Muscle layer of duodenum (tissue), 2 donors: Measurements from ENCODE around the gene GPRC5D.

Source experiments
- H3K27ac ChIP-seq: one replicate; pipeline ENCODE4 v1.7.0; 2013; ENCODE audit warnings: mild to moderate bottlenecking, low read length
- H3K27me3 ChIP-seq: one replicate; pipeline ENCODE4 v1.7.0; 2013; ENCODE audit warnings: low read depth, mild to moderate bottlenecking, control low read depth, low read length
- H3K36me3 ChIP-seq, 2 donors: one replicate each; pipeline ENCODE4 v1.7.0; 2013; ENCODE audit warnings: low read length in 2 of 2, control low read depth in 1 of 2, mild to moderate bottlenecking in 1 of 2; ENCODE audit not compliant: insufficient read depth in 2 of 2, control insufficient read depth in 1 of 2
- H3K4me1 ChIP-seq, 2 donors: one replicate each; pipeline ENCODE4 v1.7.0; 2013; ENCODE audit warnings: low read length in 2 of 2, mild to moderate bottlenecking in 2 of 2, control low read depth in 1 of 2, moderate library complexity in 1 of 2; ENCODE audit not compliant: insufficient read depth in 2 of 2, control insufficient read depth in 1 of 2
- H3K4me3 ChIP-seq, 2 donors: one replicate each; pipeline ENCODE4 v1.7.0; 2013; ENCODE audit warnings: low read length in 2 of 2, low read depth in 1 of 2, mild to moderate bottlenecking in 1 of 2
- H3K9me3 ChIP-seq, 2 donors: one replicate each; pipeline ENCODE4 v1.7.0; 2013; ENCODE audit warnings: low read length in 2 of 2, control low read depth in 1 of 2, mild to moderate bottlenecking in 1 of 2; ENCODE audit not compliant: control insufficient read depth in 1 of 2
- donor health status: healthy.

Gene GPRC5D

GRCh38 chr12:12954356-12954755, 2.4 kb upstream of the GPRC5D start:
- H3K27ac ChIP-seq = no peak overlapping the region
- no peaks in the 10 kb centered on the region for H3K27me3 ChIP-seq
- H3K4me3 ChIP-seq = no peak overlapping the region
- H3K9me3 ChIP-seq = no peaks in the 10 kb centered on the region
- no peaks in the 10 kb centered on the region for H3K36me3 ChIP-seq
- H3K4me1 ChIP-seq = no peaks in the 10 kb centered on the region

- Histone ChIP-seq H3K36me3 (no peaks in the 10 kb centered on the region), H3K27me3 (no peaks in the 10 kb centered on the region)
Measured at GRCh38 chr12:12951504-12951903, 466 bp downstream of the GPRC5D start.

GRCh38 chr12:12947902-12948301, 4.1 kb downstream of the GPRC5D start:
- Histone ChIP-seq H3K9me3 (no peaks in the 10 kb centered on the region), H3K27ac (no peak overlapping the region), H3K4me3 (no peak overlapping the region), H3K4me1 (no peaks in the 10 kb centered on the region), H3K27me3 (no peaks in the 10 kb centered on the region), H3K36me3 (no peaks in the 10 kb centered on the region)

More at GRCh38 chr12:12951504-12951903, 466 bp downstream of the GPRC5D start:
- no peak overlapping the region for H3K4me3 ChIP-seq
- H3K9me3 ChIP-seq = no peaks in the 10 kb centered on the region
- H3K27ac ChIP-seq = no peak overlapping the region
- H3K4me1 ChIP-seq = no peaks in the 10 kb centered on the region

GRCh38 chr12:12946686-12947355, 5.1 kb downstream of the GPRC5D start:
- Histone ChIP-seq H3K4me1 (no peaks in the 10 kb centered on the region), H3K9me3 (no peaks in the 10 kb centered on the region), H3K27me3 (no peaks in the 10 kb centered on the region), H3K4me3 (no peak overlapping the region), H3K27ac (no peak overlapping the region), H3K36me3 (no peaks in the 10 kb centered on the region)

- H3K9me3 ChIP-seq = no peaks in the 10 kb centered on the region
- H3K4me1 ChIP-seq = no peaks in the 10 kb centered on the region
- no peak overlapping the region for H3K27ac ChIP-seq
- H3K36me3 ChIP-seq = no peaks in the 10 kb centered on the region
- no peak overlapping the region for H3K4me3 ChIP-seq
- no peaks in the 10 kb centered on the region for H3K27me3 ChIP-seq
Measured at GRCh38 chr12:12945591-12945990, 6.4 kb downstream of the GPRC5D start.

- H3K27ac ChIP-seq = no peak overlapping the region
- no peaks in the 10 kb centered on the region for H3K27me3 ChIP-seq
- H3K36me3 ChIP-seq = no peaks in the 10 kb centered on the region
- H3K4me3 ChIP-seq = no peak overlapping the region
- H3K4me1 ChIP-seq = no peaks in the 10 kb centered on the region
- no peaks in the 10 kb centered on the region for H3K9me3 ChIP-seq
Measured at GRCh38 chr12:12943586-12944260, 8.2 kb downstream of the GPRC5D start.

- Histone ChIP-seq H3K27ac (no peak overlapping the region), H3K27me3 (no peaks in the 10 kb centered on the region), H3K4me1 (no peaks in the 10 kb centered on the region), H3K4me3 (no peak overlapping the region), H3K36me3 (no peaks in the 10 kb centered on the region), H3K9me3 (no peaks in the 10 kb centered on the region)
Measured at GRCh38 chr12:12941450-12942350, 10.3 kb downstream of the GPRC5D start.

GRCh38 chr12:12939888-12940287, 12.1 kb downstream of the GPRC5D start:
- Histone ChIP-seq H3K27me3 (no peaks in the 10 kb centered on the region), H3K27ac (no peak overlapping the region), H3K4me3 (no peak overlapping the region), H3K36me3 (no peaks in the 10 kb centered on the region), H3K4me1 (no peaks in the 10 kb centered on the region), H3K9me3 (no peaks in the 10 kb centered on the region)

GRCh38 chr12:12938541-12938940, 13.4 kb downstream of the GPRC5D start:
- Histone ChIP-seq H3K4me1 (no peaks in the 10 kb centered on the region), H3K27ac (no peak overlapping the region), H3K36me3 (no peaks in the 10 kb centered on the region), H3K9me3 (no peaks in the 10 kb centered on the region), H3K27me3 (no peaks in the 10 kb centered on the region), H3K4me3 (no peak overlapping the region)

GRCh38 chr12:12936983-12937491, 14.9 kb downstream of the GPRC5D start:
- Histone ChIP-seq H3K9me3 (no peaks in the 10 kb centered on the region), H3K27ac (no peak overlapping the region), H3K4me3 (no peak overlapping the region), H3K27me3 (no peaks in the 10 kb centered on the region), H3K4me1 (no peaks in the 10 kb centered on the region), H3K36me3 (no peaks in the 10 kb centered on the region)

GRCh38 chr12:12934556-12934955, 17.4 kb downstream of the GPRC5D start:
- H3K36me3 ChIP-seq = no peaks in the 10 kb centered on the region
- H3K27me3 ChIP-seq = no peaks in the 10 kb centered on the region
- H3K4me3 ChIP-seq = no peak overlapping the region
- no peak overlapping the region for H3K27ac ChIP-seq
- H3K4me1 ChIP-seq = no peaks in the 10 kb centered on the region
- no peaks in the 10 kb centered on the region for H3K9me3 ChIP-seq
